ENCODE measurements around the gene CISH.

CISH gene

GRCh38 chr3:50603261-50604109, 8.1 kb downstream of the CISH start:
- Histone ChIP-seq H3K4ac (ENCODE audit: low read depth in 1 of 2, low read length in 2 of 2) (peak overlapping the region in 1 of 2 experiments; percentile 11), H3K18ac (ENCODE audit: low read depth in 1 of 2, low read length in 2 of 2) (no peak overlapping the region), H2BK120ac (ENCODE audit: low read depth, low read length) (no peak overlapping the region), H3K4me3 (ENCODE audit: insufficient read depth in 1 of 2, low read depth in 1 of 2, low read length in 2 of 2) (no peak overlapping the region), H3K14ac (ENCODE audit: low read length in 2 of 2) (no peak overlapping the region), H2BK12ac (ENCODE audit: low read length in 2 of 2) (peak overlapping the region; percentile 18 to 81), H3K9me3 (ENCODE audit: control insufficient read depth, low read length) (no peaks in the 10 kb centered on the region), H3K36me3 (ENCODE audit: control insufficient read depth in 1 of 2, insufficient read depth in 2 of 2, low read depth in 1 of 2, low read length in 2 of 2) (peaks cover 18 to 38% of the 10 kb centered on the region in 2 experiments), H3K4me1 (ENCODE audit: control insufficient read depth, insufficient read depth, low read depth, low read length) (peaks cover 50% of the 10 kb centered on the region), H3K4me2 (ENCODE audit: low read length, poor library complexity, severe bottlenecking) (no peak overlapping the region), H3K27ac (ENCODE audit: low read length, poor library complexity, severe bottlenecking) (no peak overlapping the region), H2BK15ac (ENCODE audit: low read depth, poor library complexity, severe bottlenecking) (no peak overlapping the region), H3K9ac (ENCODE audit: low read length) (no peak overlapping the region), H2BK5ac (ENCODE audit: low read depth, low read length, poor library complexity, severe bottlenecking) (no peak overlapping the region), H4K91ac (ENCODE audit: low read length) (peak overlapping the region; percentile 35), H3K79me1 (replicated peaks; ENCODE audit: low read length, poor library complexity, severe bottlenecking) (peaks cover 11% of the 10 kb centered on the region), H3K23ac (ENCODE audit: low read length in 2 of 2) (no peak overlapping the region), H4K8ac (ENCODE audit: low read length) (no peak overlapping the region), H3K27me3 (ENCODE audit: control insufficient read depth in 1 of 2, insufficient read depth in 1 of 2, low read length in 2 of 2) (no peaks in the 10 kb centered on the region), H2AK5ac (ENCODE audit: low read length, severe bottlenecking) (peak overlapping the region; percentile 74), H2AFZ (ENCODE audit: low read depth, low read length) (no peak overlapping the region)
- no peak for DNase-seq
- 73% methylated on average over 4 of the region's 4 CpGs for WGBS

DNA sequence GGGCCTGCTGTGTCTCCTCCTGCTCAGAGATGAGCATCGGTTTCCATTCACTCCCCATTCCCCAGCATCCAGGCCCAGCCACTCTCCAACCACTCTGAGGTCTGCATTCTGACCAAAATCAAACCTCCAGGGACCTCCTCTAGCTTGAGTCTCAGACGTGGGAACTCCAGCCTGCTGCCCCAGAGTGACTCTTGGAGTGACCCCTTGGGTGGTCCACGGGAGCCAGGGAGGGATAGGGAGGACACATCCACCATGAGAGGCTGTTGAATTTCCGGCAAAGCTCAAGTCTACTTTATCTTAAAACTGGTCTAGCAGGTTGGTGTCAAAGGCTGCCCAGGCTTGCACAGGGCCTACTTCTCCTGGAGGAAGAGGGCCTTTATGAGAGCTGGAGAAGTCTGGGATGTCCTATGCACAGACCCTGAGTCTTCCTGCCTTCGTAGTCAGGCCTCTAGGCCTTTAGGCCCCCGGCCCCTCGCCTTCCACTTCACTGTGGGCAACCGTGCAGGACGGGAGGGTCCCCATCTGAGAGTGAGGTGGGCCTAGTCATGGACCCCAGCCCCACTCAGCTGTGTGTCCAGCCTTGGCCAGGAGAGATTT, 8.9 kb downstream of the CISH start:
- H2BK12ac ChIP-seq (ENCODE audit: low read length in 2 of 2) = peak overlapping the region; percentile 82 to 88
- peak overlapping the region; percentile 29 for H2BK15ac ChIP-seq (ENCODE audit: low read depth, poor library complexity, severe bottlenecking)
- H2BK120ac ChIP-seq (ENCODE audit: low read depth, low read length) = peak overlapping the region; percentile 44
- peak overlapping the region; percentile 71 for H2BK5ac ChIP-seq (ENCODE audit: low read depth, low read length, poor library complexity, severe bottlenecking)
- peaks cover 7% of the 10 kb centered on the region for H3K79me1 ChIP-seq (replicated peaks; ENCODE audit: low read length, poor library complexity, severe bottlenecking)
- no peaks in the 10 kb centered on the region for H3K27me3 ChIP-seq (ENCODE audit: control insufficient read depth in 1 of 2, insufficient read depth in 1 of 2, low read length in 2 of 2)
- H4K91ac ChIP-seq (ENCODE audit: low read length) = peak overlapping the region; percentile 90
- H3K27ac ChIP-seq (ENCODE audit: low read length, poor library complexity, severe bottlenecking) = peak overlapping the region; percentile 95
- H3K9ac ChIP-seq (ENCODE audit: low read length) = peak overlapping the region; percentile 72
- H3K36me3 ChIP-seq (ENCODE audit: control insufficient read depth in 1 of 2, insufficient read depth in 2 of 2, low read depth in 1 of 2, low read length in 2 of 2) = peaks cover 13 to 30% of the 10 kb centered on the region in 2 experiments
- peak overlapping the region; percentile 61 to 77 for H3K4ac ChIP-seq (ENCODE audit: low read depth in 1 of 2, low read length in 2 of 2)
- H3K23ac ChIP-seq (ENCODE audit: low read length in 2 of 2) = peak overlapping the region in 1 of 2 experiments; percentile 6
- no peak overlapping the region for H3K4me3 ChIP-seq (ENCODE audit: insufficient read depth in 1 of 2, low read depth in 1 of 2, low read length in 2 of 2)
- H2AK5ac ChIP-seq (ENCODE audit: low read length, severe bottlenecking) = peak overlapping the region; percentile 41
- H3K18ac ChIP-seq (ENCODE audit: low read depth in 1 of 2, low read length in 2 of 2) = peak overlapping the region; percentile 73 to 81
- peaks cover 48% of the 10 kb centered on the region for H3K4me1 ChIP-seq (ENCODE audit: control insufficient read depth, insufficient read depth, low read depth, low read length)
- no peak overlapping the region for H2AFZ ChIP-seq (ENCODE audit: low read depth, low read length)
- peak; percentile 43 for DNase-seq
- H3K4me2 ChIP-seq (ENCODE audit: low read length, poor library complexity, severe bottlenecking) = no peak overlapping the region
- peak overlapping the region; percentile 94 for H4K8ac ChIP-seq (ENCODE audit: low read length)
- H3K9me3 ChIP-seq (ENCODE audit: control insufficient read depth, low read length) = no peaks in the 10 kb centered on the region
- WGBS = 91% methylated on average over 9 of the region's 9 CpGs
- peak overlapping the region in 1 of 2 experiments; percentile 72 for H3K14ac ChIP-seq (ENCODE audit: low read length in 2 of 2)

DNA sequence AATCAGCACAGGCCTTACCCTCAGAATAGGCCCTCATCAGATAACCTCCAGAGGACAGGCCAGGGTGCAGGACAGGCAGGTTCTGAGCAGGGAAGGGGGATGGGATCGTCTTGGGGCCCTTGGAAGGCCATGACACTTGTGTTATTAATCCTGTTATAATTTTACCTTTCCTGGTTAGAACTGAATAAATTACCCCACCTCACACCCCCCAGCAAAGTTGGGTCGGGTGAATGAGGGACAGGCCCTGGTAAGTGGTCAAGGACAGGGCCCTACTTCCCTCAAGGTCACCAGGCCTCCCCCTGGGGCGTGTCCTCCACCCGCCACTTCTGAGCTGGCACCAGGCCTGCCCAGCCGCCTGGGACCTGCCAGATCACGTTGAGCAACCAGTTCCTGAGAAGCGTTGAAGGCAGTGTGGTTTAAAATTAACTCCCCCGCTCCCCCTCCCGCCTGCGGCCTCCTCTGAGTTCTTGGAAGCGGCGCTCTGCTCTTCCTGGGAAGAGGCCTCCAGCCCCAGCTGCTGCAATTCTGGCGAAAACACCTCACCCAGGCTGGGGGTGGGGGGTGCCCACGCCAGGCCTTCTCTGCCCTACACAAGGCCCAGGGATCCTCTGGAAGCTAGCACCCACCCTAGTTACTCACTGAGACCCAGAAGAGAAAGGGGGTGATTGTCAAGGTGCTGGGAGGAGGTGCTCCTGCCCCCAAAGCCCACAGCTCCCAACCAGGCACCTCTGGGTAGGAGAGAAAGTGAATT, 10.6 kb downstream of the CISH start:
- Histone ChIP-seq H3K79me1 (replicated peaks; ENCODE audit: low read length, poor library complexity, severe bottlenecking) (peaks cover 2% of the 10 kb centered on the region), H3K4me2 (ENCODE audit: low read length, poor library complexity, severe bottlenecking) (peak overlapping the region; percentile 58), H4K8ac (ENCODE audit: low read length) (peak overlapping the region; percentile 96), H2BK120ac (ENCODE audit: low read depth, low read length) (peak overlapping the region; percentile 92), H2BK12ac (ENCODE audit: low read length in 2 of 2) (peak overlapping the region; percentile 88 to 98), H2AK5ac (ENCODE audit: low read length, severe bottlenecking) (peak overlapping the region; percentile 95), H2BK5ac (ENCODE audit: low read depth, low read length, poor library complexity, severe bottlenecking) (peak overlapping the region; percentile 96), H2AFZ (ENCODE audit: low read depth, low read length) (no peak overlapping the region), H3K36me3 (ENCODE audit: control insufficient read depth in 1 of 2, insufficient read depth in 2 of 2, low read depth in 1 of 2, low read length in 2 of 2) (peaks cover 0 to 16% of the 10 kb centered on the region in 2 experiments), H3K9ac (ENCODE audit: low read length) (peak overlapping the region; percentile 90), H3K14ac (ENCODE audit: low read length in 2 of 2) (peak overlapping the region in 1 of 2 experiments; percentile 56), H3K4ac (ENCODE audit: low read depth in 1 of 2, low read length in 2 of 2) (peak overlapping the region; percentile 88 to 96), H3K9me3 (ENCODE audit: control insufficient read depth, low read length) (no peaks in the 10 kb centered on the region), H4K91ac (ENCODE audit: low read length) (peak overlapping the region; percentile 99), H3K23ac (ENCODE audit: low read length in 2 of 2) (no peak overlapping the region), H3K18ac (ENCODE audit: low read depth in 1 of 2, low read length in 2 of 2) (peak overlapping the region; percentile 90 to 96), H3K4me1 (ENCODE audit: control insufficient read depth, insufficient read depth, low read depth, low read length) (peaks cover 42% of the 10 kb centered on the region), H3K27ac (ENCODE audit: low read length, poor library complexity, severe bottlenecking) (peak overlapping the region; percentile 98), H2BK15ac (ENCODE audit: low read depth, poor library complexity, severe bottlenecking) (peak overlapping the region; percentile 92), H3K4me3 (ENCODE audit: insufficient read depth in 1 of 2, low read depth in 1 of 2, low read length in 2 of 2) (peak overlapping the region in 1 of 2 experiments; percentile 69), H3K27me3 (ENCODE audit: control insufficient read depth in 1 of 2, insufficient read depth in 1 of 2, low read length in 2 of 2) (no peaks in the 10 kb centered on the region)
- WGBS = 33% methylated on average over 12 of the region's 14 CpGs
- DNase-seq = peak; percentile 97

Data from mesenchymal stem cell (in vitro differentiated cells and primary cell).